SJSA1 (cell line): ENCODE measurements around the gene ZNF316. TPM values are rescaled to one million over a fixed set of nuclear protein-coding genes. Genes with fewer than 3 reads are reported as not detected.

Experiments
- DNase-seq, 2 experiments: peaks; one replicate each; pipeline ENCODE4 v3.0.0-alpha.2; 2015 to 2020; ENCODE audit warnings: low spot score in 2 of 2, low read depth in 1 of 2
- H3K27ac ChIP-seq: fragments of 250-450 bp; sonication (Bioruptor Pico); 2 replicates; pipeline ENCODE4 v1.5.1; 2020; ENCODE audit warnings: mild to moderate bottlenecking, moderate library complexity
- H3K27me3 ChIP-seq: fragments of 250-450 bp; sonication (Bioruptor Pico); replicated peaks from 2 replicates; pipeline ENCODE4 v1.5.1; 2020; ENCODE audit warnings: mild to moderate bottlenecking, moderate library complexity
- H3K36me3 ChIP-seq: fragments of 250-450 bp; sonication (Bioruptor Pico); 2 replicates; pipeline ENCODE4 v1.5.1; 2020; ENCODE audit warnings: mild to moderate bottlenecking
- H3K4me1 ChIP-seq: fragments of 250-450 bp; sonication (Bioruptor Pico); replicated peaks from 2 replicates; pipeline ENCODE4 v1.6.1; 2021; ENCODE audit warnings: mild to moderate bottlenecking
- H3K4me3 ChIP-seq: fragments of 250-450 bp; sonication (Bioruptor Pico); 2 replicates; pipeline ENCODE4 v1.5.1; 2020; ENCODE audit warnings: mild to moderate bottlenecking
- H3K9me3 ChIP-seq: fragments of 250-450 bp; sonication (Bioruptor Pico); replicated peaks from 2 replicates; pipeline ENCODE4 v1.5.1; 2020; ENCODE audit warnings: mild to moderate bottlenecking
- total RNA-seq: library from RNA; depleted of rRNA; stranded (reverse); fragments of >200 nt; shearing (Covaris generic); gene quantifications from 2 replicates; pipeline ENCODE4 v1.2.3, GENCODE V29; 2014; rRNA removed

ZNF316 gene
- 11.6 and 13.8 TPM in 2 replicates for total RNA-seq

DNA sequence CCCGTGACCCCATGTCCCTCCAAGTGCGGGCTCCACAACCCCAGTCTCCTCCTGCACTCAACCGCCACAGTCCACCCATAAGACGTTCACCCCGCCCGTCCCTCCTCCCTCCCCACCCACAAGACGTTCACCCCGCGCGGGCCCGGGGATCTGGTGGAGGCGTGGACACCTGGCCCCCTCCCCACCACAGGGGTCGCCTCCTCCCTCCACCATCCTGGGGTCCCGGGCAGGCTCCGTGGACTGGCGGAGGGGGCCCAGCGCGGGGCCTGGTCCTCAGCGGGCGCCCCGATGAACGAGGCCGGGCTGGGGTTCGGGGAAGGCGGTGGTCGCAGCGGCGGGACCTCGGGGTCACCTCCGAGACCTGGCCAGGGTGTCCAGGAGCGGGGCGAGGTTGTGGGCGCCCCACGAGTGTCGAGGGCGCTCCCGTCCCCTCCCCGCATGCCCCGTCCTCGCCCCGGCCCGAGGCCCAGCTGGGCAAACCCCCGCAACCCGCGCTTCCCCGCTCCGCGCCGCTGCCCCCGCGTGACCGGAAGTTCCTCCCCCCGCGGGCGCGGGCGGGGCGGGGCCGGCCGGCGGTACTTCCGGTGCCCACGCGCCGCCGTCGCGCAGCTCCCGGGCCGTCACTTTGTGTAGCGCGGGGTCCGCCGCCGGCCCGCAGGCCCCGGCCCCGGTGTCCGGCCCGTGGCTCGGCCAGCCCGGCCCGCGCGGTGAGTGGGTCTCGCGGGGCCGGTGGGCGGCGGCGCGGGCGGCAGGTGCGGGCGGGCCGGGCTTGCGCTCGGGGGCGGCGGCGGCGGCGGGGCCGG, at the start of gene ZNF316:
Gene ZNF316, plus strand, starts transcription at position 578 of the 803 bp plus-strand sequence. CDS start 5,092 bp downstream, outside the sequence.
- Histone ChIP-seq H3K4me3 (peak within 1 kb of the TSS; percentile 90), H3K9me3 (0 out of 2 replicates have a peak, but pooled peaks cover 2% of the 10 kb centered on the region), H3K27me3 (no peaks in the 10 kb centered on the region), H3K27ac (peak within 1 kb of the TSS; percentile 61; the same call in 1 of the 2 replicates), H3K4me1 (peaks cover 20% of the 10 kb centered on the region), H3K36me3 (peaks cover 33% of the 10 kb centered on the region)
- no peak for DNase-seq

DNA sequence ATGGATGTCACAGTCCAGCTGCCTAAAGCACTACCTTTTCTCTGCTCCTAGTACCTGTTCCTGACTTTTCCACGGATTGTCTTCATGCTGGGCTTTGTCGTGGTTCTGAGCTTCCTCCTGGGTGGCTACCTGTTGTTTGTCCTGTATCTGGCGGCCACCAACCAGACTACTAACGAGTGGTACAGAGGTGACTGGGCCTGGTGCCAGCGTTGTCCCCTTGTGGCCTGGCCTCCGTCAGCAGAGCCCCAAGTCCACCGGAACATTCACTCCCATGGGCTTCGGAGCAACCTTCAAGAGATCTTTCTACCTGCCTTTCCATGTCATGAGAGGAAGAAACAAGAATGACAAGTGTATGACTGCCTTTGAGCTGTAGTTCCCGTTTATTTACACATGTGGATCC, 48.6 kb upstream of the ZNF316 start:
- no peaks in the 10 kb centered on the region for H3K27me3 ChIP-seq
- H3K4me3 ChIP-seq, result no peak overlapping the region
- no peak for DNase-seq
- peaks cover 5% of the 10 kb centered on the region; the same call in 1 of the 2 replicates for H3K9me3 ChIP-seq
- no peak overlapping the region for H3K27ac ChIP-seq
- peaks cover 13% of the 10 kb centered on the region for H3K4me1 ChIP-seq
- H3K36me3 ChIP-seq, result peaks cover 44% of the 10 kb centered on the region

DNA sequence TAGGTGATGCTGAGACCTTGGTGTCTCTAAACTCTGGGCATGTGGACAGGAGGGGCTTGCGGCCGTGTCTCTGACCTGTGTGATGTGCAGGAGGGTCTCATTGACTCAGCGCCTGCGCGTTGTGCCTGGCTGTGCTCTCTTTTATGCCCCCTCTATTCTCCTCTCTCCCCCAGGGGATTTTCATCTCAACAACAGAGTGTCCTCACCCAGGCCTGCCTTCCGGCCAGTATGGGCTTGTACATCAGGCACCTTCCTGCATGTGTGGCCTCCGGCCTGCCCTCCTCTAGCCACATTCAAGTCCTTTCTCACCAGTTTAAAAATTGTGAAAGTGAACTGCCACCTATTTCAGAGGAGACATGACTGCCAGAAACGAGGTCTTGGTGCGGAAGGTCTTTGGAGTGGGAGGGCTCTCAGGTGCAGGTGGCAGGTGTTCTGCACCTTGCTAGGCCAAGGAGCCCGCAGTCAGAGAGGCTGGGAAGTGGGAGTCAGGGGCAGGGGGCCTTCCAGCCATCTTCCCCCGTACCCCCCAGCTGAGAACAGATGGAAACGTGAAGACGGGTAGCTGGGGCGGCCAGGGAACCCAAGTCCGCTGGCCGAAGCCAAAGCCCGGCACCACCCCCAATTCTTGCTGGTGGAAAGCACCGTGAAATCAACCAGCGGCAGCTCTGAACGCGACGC, 47.8 kb upstream of the ZNF316 start:
- Histone ChIP-seq H3K9me3 (peaks cover 5% of the 10 kb centered on the region; the same call in 1 of the 2 replicates), H3K4me3 (peak overlapping the region; percentile 100)

DNA sequence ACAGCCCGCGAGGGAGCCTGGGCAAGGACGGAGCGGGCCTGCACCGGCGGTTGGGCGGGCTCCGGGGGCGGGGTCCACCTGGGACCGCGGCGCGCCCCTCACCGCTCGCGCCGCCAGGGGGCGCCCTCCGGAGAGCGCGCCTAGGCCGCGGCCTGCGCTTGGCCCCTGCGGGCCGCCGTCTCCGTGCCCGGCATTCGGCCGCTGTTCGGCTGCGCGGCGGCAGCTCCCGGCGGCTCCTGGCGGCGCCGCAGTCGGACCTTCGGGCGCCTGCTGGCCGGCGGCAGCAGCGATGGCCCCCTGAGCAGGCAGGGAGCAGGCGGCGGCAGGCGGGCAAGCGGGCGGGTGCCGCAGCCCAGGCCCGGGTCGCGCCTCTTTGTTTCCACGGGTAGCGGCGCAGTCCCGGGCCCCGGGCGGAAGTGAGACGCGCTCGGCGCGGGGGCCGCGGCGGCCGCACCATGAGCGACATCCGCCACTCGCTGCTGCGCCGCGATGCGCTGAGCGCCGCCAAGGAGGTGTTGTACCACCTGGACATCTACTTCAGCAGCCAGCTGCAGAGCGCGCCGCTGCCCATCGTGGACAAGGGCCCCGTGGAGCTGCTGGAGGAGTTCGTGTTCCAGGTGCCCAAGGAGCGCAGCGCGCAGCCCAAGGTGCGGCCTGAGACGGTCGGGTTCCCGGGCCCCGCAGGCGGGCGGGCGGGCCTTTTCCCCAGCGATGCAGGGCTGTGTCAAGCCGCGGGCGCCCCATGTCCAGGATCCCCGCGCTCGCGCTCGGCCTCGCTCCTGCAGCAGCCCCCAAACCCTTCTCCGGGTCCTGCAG, 47.1 kb upstream of the ZNF316 start, which contains the start of gene INTS15:
Gene INTS15, plus strand, starts transcription at position 193 of the 816 bp plus-strand sequence. Its CDS starts 263 bp downstream, at position 456.
- Histone ChIP-seq H3K27ac (peak within 1 kb of the TSS; percentile 71), H3K4me3 (peak within 1 kb of the TSS; percentile 100)
- peak; percentile 68 to 75 for DNase-seq

More for the DNA sequence above, 47.8 kb upstream of the ZNF316 start:
- Histone ChIP-seq H3K27me3 (no peaks in the 10 kb centered on the region), H3K4me1 (peaks cover 13% of the 10 kb centered on the region), H3K27ac (no peak overlapping the region), H3K36me3 (peaks cover 45% of the 10 kb centered on the region)
- DNase-seq, result no peak

DNA sequence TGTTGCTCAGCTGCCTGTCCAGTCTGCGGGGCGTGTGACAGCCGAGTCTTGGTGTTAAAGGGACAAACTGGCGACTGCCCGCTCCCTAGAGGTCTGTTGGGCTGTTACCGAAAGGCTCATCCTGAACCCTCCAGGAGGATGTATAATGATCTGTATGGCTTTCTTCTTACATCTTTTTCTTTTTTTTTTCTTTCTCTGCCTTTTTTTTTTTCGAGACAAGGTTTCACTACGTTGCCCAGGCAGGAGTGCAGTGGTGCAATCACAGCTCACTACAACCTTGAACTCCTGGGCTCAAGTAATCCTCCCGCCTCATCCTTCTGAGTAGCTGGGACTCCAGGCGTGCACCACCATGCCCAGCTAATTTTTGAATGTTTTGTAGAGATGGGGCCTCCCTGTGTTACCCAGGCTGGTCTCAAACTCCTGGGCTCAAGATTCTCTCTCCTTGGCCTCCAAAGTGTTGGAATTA, 46.4 kb upstream of the ZNF316 start:
- Histone ChIP-seq H3K9me3 (peaks cover 5% of the 10 kb centered on the region; the same call in 1 of the 2 replicates), H3K4me3 (peak overlapping the region; percentile 100), H3K36me3 (peaks cover 49% of the 10 kb centered on the region), H3K4me1 (peaks cover 13% of the 10 kb centered on the region), H3K27ac (peak overlapping the region; percentile 71; the same call in 1 of the 2 replicates), H3K27me3 (no peaks in the 10 kb centered on the region)
- DNase-seq, result peak in 1 of 2 experiments; percentile 52

More for the DNA sequence above, 47.1 kb upstream of the ZNF316 start, which contains the start of gene INTS15:
- H3K9me3 ChIP-seq, result peaks cover 5% of the 10 kb centered on the region; the same call in 1 of the 2 replicates
- peaks cover 45% of the 10 kb centered on the region for H3K36me3 ChIP-seq
- no peaks in the 10 kb centered on the region for H3K27me3 ChIP-seq
- H3K4me1 ChIP-seq, result peaks cover 13% of the 10 kb centered on the region

DNA sequence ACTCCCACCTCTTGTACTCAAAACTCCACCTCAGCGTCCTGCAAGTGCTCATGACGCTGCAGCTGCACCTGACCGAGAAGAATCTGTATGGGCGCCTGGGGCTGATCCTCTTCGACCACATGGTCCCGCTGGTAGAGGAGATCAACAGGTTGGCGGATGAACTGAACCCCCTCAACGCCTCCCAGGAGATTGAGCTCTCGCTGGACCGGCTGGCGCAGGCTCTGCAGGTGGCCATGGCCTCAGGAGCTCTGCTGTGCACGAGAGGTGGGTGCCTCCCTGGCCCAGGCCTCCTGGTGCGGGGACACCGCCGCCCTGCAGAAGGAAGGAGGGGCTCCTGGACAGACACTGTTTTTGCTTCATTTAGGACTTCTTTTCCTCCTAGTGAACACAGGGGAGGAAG, 37.0 kb upstream of the ZNF316 start:
- DNase-seq, result no peak
- Histone ChIP-seq H3K4me3 (no peak overlapping the region), H3K36me3 (peaks cover 70% of the 10 kb centered on the region), H3K27ac (no peak overlapping the region), H3K4me1 (no peaks in the 10 kb centered on the region), H3K27me3 (no peaks in the 10 kb centered on the region), H3K9me3 (no peaks in the 10 kb centered on the region)

DNA sequence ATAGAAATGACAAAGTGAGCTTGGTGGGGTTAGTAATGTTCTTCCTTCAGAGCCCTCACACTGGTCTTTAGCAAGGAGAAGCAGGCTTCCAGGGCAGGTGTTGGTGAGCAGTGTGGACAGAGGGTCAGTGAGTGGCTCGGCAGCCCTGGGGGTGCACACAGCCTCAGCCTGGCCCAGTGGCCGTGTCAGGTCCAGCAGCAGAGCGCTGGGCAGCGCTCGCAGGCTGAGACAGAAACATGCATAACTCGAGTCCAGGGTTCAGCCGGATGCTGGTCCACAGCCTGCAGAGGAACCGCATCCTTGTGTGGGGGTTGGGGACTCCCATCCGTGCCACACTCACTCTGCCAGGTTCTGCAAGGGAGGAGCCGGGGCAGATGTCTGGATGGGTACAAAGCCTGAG, 32.7 kb upstream of the ZNF316 start:
- H3K27ac ChIP-seq, result no peak overlapping the region
- H3K4me1 ChIP-seq, result no peaks in the 10 kb centered on the region
- H3K9me3 ChIP-seq, result no peaks in the 10 kb centered on the region
- peaks cover 40% of the 10 kb centered on the region for H3K36me3 ChIP-seq
- no peak overlapping the region for H3K4me3 ChIP-seq
- no peak for DNase-seq
- H3K27me3 ChIP-seq, result no peaks in the 10 kb centered on the region

DNA sequence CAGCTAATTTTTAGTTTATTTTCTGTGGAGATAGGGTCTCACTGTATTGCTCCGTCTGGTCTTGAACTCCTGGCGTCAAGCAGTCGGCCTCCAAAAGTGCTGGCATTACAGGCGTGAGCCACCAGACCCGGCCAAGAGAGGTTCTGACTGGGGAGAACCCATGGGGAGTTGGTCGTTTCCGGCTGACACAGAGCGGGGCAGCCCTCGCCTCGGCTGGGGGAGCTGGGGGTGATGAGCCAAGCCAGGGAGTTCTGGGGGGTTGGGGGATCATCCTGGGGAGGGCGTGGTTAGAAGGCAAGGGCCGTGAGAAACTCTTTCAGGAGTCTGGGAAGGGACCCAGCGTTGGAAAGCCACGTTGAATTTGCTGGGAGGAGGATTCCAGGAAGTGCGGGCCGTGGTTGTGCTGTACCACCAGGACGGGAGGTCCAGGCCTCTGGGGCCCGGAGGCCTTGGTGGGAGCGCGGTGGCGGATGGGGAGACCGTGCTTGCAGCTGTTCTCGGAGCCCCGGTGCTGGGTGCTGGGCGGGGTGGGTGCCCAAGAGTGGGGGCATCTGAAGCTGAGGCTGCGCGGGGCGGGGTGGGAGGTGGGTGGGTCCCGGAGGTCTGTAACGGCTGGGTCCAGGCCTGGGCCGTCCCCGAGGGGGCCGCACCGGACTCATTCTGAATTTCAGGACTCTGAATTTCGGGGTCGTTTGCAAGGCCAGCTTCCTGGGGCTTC, 30.1 kb upstream of the ZNF316 start:
- no peak overlapping the region for H3K4me3 ChIP-seq
- no peaks in the 10 kb centered on the region for H3K27me3 ChIP-seq
- H3K27ac ChIP-seq, result no peak overlapping the region
- H3K36me3 ChIP-seq, result peaks cover 25% of the 10 kb centered on the region
- no peaks in the 10 kb centered on the region for H3K9me3 ChIP-seq
- H3K4me1 ChIP-seq, result no peaks in the 10 kb centered on the region
- DNase-seq, result no peak

DNA sequence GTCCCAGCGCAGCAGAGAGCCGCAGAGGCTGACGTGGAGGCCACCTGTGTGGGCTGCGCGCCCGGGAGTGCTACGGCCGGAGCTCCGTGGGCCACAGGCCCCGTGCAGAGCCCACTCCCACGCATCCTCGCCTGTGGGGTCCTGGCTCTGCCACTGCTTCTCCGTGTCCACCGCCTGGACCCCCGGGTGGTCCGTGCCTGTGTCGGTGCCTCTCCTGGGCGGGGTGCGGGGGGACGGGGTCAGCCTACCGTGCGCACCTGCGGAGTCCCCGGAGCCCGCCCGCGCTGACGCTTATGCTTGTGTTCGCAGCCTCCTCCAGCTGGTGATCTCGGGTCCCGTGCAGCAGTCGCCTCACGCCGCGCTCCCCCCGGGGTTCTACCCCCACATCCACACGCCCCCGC, 29.5 kb upstream of the ZNF316 start:
- Histone ChIP-seq H3K27ac (no peak overlapping the region), H3K9me3 (no peaks in the 10 kb centered on the region), H3K36me3 (peaks cover 19% of the 10 kb centered on the region), H3K4me1 (no peaks in the 10 kb centered on the region), H3K4me3 (no peak overlapping the region), H3K27me3 (no peaks in the 10 kb centered on the region; the same call in 1 of the 2 replicates)
- DNase-seq, result no peak

DNA sequence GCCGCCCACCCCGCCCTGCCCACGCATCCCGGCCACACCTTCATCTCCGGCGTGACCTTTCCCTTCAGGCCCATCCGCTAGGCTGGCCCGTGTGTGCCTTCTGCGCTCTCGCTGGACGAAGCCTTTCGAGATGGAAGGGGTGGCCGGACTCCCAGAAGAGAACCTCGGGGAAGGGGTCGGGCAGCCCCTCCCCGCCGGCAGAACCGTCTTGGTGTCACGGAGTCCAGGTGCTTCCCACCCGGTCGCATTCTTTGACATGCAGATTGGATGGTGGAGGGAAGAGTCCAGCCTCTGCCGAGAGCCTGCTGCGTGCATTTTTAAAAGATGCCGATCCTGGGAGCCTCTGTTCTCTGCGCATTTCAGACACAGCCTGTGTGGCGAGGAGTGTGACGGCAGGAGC, 29.0 kb upstream of the ZNF316 start:
- Histone ChIP-seq H3K4me3 (no peak overlapping the region), H3K9me3 (no peaks in the 10 kb centered on the region), H3K36me3 (peaks cover 14% of the 10 kb centered on the region), H3K4me1 (no peaks in the 10 kb centered on the region), H3K27ac (no peak overlapping the region), H3K27me3 (no peaks in the 10 kb centered on the region; the same call in 1 of the 2 replicates)
- DNase-seq, result no peak

DNA sequence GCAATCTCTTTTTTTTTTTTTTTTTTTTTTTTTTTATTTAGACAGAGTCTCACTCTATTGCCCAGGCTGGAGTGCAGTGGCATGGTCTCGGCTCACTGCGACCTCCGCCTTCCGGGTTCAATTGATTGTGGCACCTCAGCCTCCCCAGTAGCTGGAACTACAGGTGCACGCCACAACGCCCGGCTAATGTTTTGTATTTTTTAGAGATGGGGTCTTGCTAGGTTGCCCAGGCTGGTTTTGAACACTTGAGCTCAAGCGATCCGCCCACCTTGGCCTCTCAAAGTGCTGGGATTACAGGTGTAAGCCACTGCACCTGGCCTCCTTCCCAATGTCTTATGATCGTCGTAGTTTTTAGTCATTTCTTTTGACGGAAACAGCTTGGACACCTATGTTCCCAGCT, 28.3 kb upstream of the ZNF316 start:
- Histone ChIP-seq H3K4me1 (no peaks in the 10 kb centered on the region), H3K9me3 (no peaks in the 10 kb centered on the region), H3K36me3 (peaks cover 9% of the 10 kb centered on the region), H3K27me3 (peaks cover 5% of the 10 kb centered on the region), H3K27ac (no peak overlapping the region), H3K4me3 (no peak overlapping the region)
- no peak for DNase-seq

DNA sequence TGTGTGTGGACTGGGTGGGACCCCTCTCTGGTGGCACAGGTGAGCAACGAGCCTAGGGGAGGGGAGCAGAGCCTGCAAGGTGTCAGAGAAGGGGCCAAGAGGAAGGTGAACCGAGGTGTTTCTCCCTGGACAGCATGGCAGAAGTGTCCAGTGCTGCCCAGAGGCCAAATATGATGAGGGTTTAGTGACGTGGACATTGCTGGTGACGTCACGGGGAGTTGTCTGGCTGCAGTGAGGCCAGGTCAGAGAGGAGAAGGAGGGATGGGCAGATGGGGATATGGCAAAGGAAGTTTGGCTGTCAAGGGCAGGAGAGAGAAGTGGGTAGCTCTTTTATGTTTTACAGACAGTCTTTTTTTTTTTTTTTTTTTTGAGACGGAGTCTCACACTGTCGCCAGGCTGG, 24.3 kb upstream of the ZNF316 start:
- Histone ChIP-seq H3K4me1 (peaks cover 3% of the 10 kb centered on the region; the same call in 1 of the 2 replicates), H3K4me3 (no peak overlapping the region), H3K9me3 (no peaks in the 10 kb centered on the region), H3K36me3 (peaks cover 6% of the 10 kb centered on the region), H3K27me3 (peaks cover 39% of the 10 kb centered on the region), H3K27ac (no peak overlapping the region)
- no peak for DNase-seq
